ENCODE data around the gene PPP2R5A.
"Not testable (repeated sequence)": the region's sequence is repeated elsewhere in the genome, so short reads cannot be mapped to it uniquely, and the experiment has no call there.

PPP2R5A gene

GRCh38 chr1:212285685-212286555 is 710 bp downstream of the PPP2R5A start:
- peaks cover 44% of the 10 kb centered on the region for H3K4me1 Mint-ChIP-seq (ENCODE audit: low read depth)
- peak overlapping the region; percentile 97 for H3K4me3 Mint-ChIP-seq
- H3K9me3 Mint-ChIP-seq = no peaks in the 10 kb centered on the region
- H3K27ac Mint-ChIP-seq = peak overlapping the region; percentile 95
- DNase-seq = peak; percentile 84
- no peaks in the 10 kb centered on the region for H3K27me3 Mint-ChIP-seq
- H3K36me3 Mint-ChIP-seq (ENCODE audit: low read depth) = peaks cover 26% of the 10 kb centered on the region

- H3K36me3 Mint-ChIP-seq (ENCODE audit: low read depth) = peaks cover 28% of the 10 kb centered on the region
- H3K27ac Mint-ChIP-seq = peak overlapping the region; percentile 95
- H3K4me1 Mint-ChIP-seq (ENCODE audit: low read depth) = peaks cover 50% of the 10 kb centered on the region
- no peak for DNase-seq
- no peaks in the 10 kb centered on the region for H3K27me3 Mint-ChIP-seq
- peak overlapping the region; percentile 97 for H3K4me3 Mint-ChIP-seq
- no peaks in the 10 kb centered on the region for H3K9me3 Mint-ChIP-seq
Observed at GRCh38 chr1:212286556-212287131, 1.4 kb downstream of the PPP2R5A start.

- Mint-ChIP-seq H3K27me3 (no peaks in the 10 kb centered on the region), H3K4me1 (ENCODE audit: low read depth) (peaks cover 58% of the 10 kb centered on the region), H3K4me3 (peak overlapping the region; percentile 97), H3K36me3 (ENCODE audit: low read depth) (peaks cover 28% of the 10 kb centered on the region), H3K9me3 (no peaks in the 10 kb centered on the region), H3K27ac (peak overlapping the region; percentile 95)
- DNase-seq = no peak
Observed at GRCh38 chr1:212287261-212287895, 2.2 kb downstream of the PPP2R5A start.

GRCh38 chr1:212287995-212288394 is 2.8 kb downstream of the PPP2R5A start:
- peak overlapping the region; percentile 71 for H3K27ac Mint-ChIP-seq
- H3K4me3 Mint-ChIP-seq = peak overlapping the region; percentile 97
- not testable (repeated sequence) for H3K27me3 Mint-ChIP-seq, H3K9me3 Mint-ChIP-seq, DNase-seq
- peaks cover 64% of the 10 kb centered on the region for H3K4me1 Mint-ChIP-seq (ENCODE audit: low read depth)
- peaks cover 28% of the 10 kb centered on the region for H3K36me3 Mint-ChIP-seq (ENCODE audit: low read depth)

- DNase-seq = no peak
- peak overlapping the region; percentile 40 for H3K27ac Mint-ChIP-seq
- H3K27me3 Mint-ChIP-seq = no peaks in the 10 kb centered on the region
- peak overlapping the region; percentile 97 for H3K4me3 Mint-ChIP-seq
- no peaks in the 10 kb centered on the region for H3K9me3 Mint-ChIP-seq
- peaks cover 28% of the 10 kb centered on the region for H3K36me3 Mint-ChIP-seq (ENCODE audit: low read depth)
- H3K4me1 Mint-ChIP-seq (ENCODE audit: low read depth) = peaks cover 68% of the 10 kb centered on the region
Observed at GRCh38 chr1:212288615-212289014, 3.4 kb downstream of the PPP2R5A start.

- Mint-ChIP-seq H3K27ac (no peak overlapping the region), H3K4me1 (ENCODE audit: low read depth) (peaks cover 66% of the 10 kb centered on the region), H3K36me3 (ENCODE audit: low read depth) (peaks cover 28% of the 10 kb centered on the region)
Observed at GRCh38 chr1:212289262-212290077, 4.3 kb downstream of the PPP2R5A start.

GRCh38 chr1:212290608-212291007 is 5.4 kb downstream of the PPP2R5A start:
- Mint-ChIP-seq H3K27ac (peak overlapping the region; percentile 3), H3K9me3 (no peaks in the 10 kb centered on the region), H3K4me1 (ENCODE audit: low read depth) (peaks cover 73% of the 10 kb centered on the region), H3K4me3 (peak overlapping the region; percentile 15), H3K36me3 (ENCODE audit: low read depth) (peaks cover 24% of the 10 kb centered on the region), H3K27me3 (no peaks in the 10 kb centered on the region)
- DNase-seq = no peak

More at GRCh38 chr1:212289262-212290077, 4.3 kb downstream of the PPP2R5A start:
- H3K27me3 Mint-ChIP-seq = no peaks in the 10 kb centered on the region
- DNase-seq = no peak
- no peaks in the 10 kb centered on the region for H3K9me3 Mint-ChIP-seq
- H3K4me3 Mint-ChIP-seq = peak overlapping the region; percentile 46

GRCh38 chr1:212291505-212292134 is 6.4 kb downstream of the PPP2R5A start:
- DNase-seq = no peak
- peak overlapping the region; percentile 8 for H3K4me3 Mint-ChIP-seq

GRCh38 chr1:212292250-212293105 is 7.3 kb downstream of the PPP2R5A start:
- Mint-ChIP-seq H3K4me1 (ENCODE audit: low read depth) (peaks cover 84% of the 10 kb centered on the region), H3K36me3 (ENCODE audit: low read depth) (peaks cover 12% of the 10 kb centered on the region), H3K27ac (peak overlapping the region; percentile 63), H3K27me3 (no peaks in the 10 kb centered on the region), H3K4me3 (no peak overlapping the region), H3K9me3 (no peaks in the 10 kb centered on the region)
- DNase-seq = no peak

More at GRCh38 chr1:212291505-212292134, 6.4 kb downstream of the PPP2R5A start:
- no peaks in the 10 kb centered on the region for H3K9me3 Mint-ChIP-seq
- peak overlapping the region; percentile 66 for H3K27ac Mint-ChIP-seq
- peaks cover 82% of the 10 kb centered on the region for H3K4me1 Mint-ChIP-seq (ENCODE audit: low read depth)
- peaks cover 17% of the 10 kb centered on the region for H3K36me3 Mint-ChIP-seq (ENCODE audit: low read depth)
- no peaks in the 10 kb centered on the region for H3K27me3 Mint-ChIP-seq

GRCh38 chr1:212293579-212293978 is 8.4 kb downstream of the PPP2R5A start:
- Mint-ChIP-seq H3K36me3 (ENCODE audit: low read depth) (peaks cover 7% of the 10 kb centered on the region), H3K27me3 (no peaks in the 10 kb centered on the region), H3K4me1 (ENCODE audit: low read depth) (peaks cover 80% of the 10 kb centered on the region), H3K4me3 (no peak overlapping the region), H3K27ac (no peak overlapping the region), H3K9me3 (no peaks in the 10 kb centered on the region)
- no peak for DNase-seq

- H3K4me3 Mint-ChIP-seq = no peak overlapping the region
- H3K27me3 Mint-ChIP-seq = no peaks in the 10 kb centered on the region
- H3K9me3 Mint-ChIP-seq = no peaks in the 10 kb centered on the region
- H3K4me1 Mint-ChIP-seq (ENCODE audit: low read depth) = peaks cover 79% of the 10 kb centered on the region
- H3K27ac Mint-ChIP-seq = peak overlapping the region; percentile 34
- H3K36me3 Mint-ChIP-seq (ENCODE audit: low read depth) = peaks cover 2% of the 10 kb centered on the region
- no peak for DNase-seq
Observed at GRCh38 chr1:212294983-212295382, 9.8 kb downstream of the PPP2R5A start.

GRCh38 chr1:212295579-212295978 is 10.4 kb downstream of the PPP2R5A start:
- no peak for DNase-seq
- H3K4me3 Mint-ChIP-seq = no peak overlapping the region
- H3K27ac Mint-ChIP-seq = peak overlapping the region; percentile 34
- H3K27me3 Mint-ChIP-seq = no peaks in the 10 kb centered on the region
- H3K4me1 Mint-ChIP-seq (ENCODE audit: low read depth) = peaks cover 76% of the 10 kb centered on the region
- no peaks in the 10 kb centered on the region for H3K9me3 Mint-ChIP-seq
- peaks cover 2% of the 10 kb centered on the region for H3K36me3 Mint-ChIP-seq (ENCODE audit: low read depth)

GRCh38 chr1:212297338-212297737 is 12.1 kb downstream of the PPP2R5A start:
- Mint-ChIP-seq H3K36me3 (ENCODE audit: low read depth) (no peaks in the 10 kb centered on the region), H3K9me3 (no peaks in the 10 kb centered on the region), H3K27ac (peak overlapping the region; percentile 24), H3K4me3 (no peak overlapping the region), H3K4me1 (ENCODE audit: low read depth) (peaks cover 71% of the 10 kb centered on the region), H3K27me3 (no peaks in the 10 kb centered on the region)
- no peak for DNase-seq
